Measurements from ENCODE around the gene KCNJ12.
"Not testable (repeated sequence)": the region's sequence is repeated elsewhere in the genome, so short reads cannot be mapped to it uniquely, and the experiment has no call there.

DNA sequence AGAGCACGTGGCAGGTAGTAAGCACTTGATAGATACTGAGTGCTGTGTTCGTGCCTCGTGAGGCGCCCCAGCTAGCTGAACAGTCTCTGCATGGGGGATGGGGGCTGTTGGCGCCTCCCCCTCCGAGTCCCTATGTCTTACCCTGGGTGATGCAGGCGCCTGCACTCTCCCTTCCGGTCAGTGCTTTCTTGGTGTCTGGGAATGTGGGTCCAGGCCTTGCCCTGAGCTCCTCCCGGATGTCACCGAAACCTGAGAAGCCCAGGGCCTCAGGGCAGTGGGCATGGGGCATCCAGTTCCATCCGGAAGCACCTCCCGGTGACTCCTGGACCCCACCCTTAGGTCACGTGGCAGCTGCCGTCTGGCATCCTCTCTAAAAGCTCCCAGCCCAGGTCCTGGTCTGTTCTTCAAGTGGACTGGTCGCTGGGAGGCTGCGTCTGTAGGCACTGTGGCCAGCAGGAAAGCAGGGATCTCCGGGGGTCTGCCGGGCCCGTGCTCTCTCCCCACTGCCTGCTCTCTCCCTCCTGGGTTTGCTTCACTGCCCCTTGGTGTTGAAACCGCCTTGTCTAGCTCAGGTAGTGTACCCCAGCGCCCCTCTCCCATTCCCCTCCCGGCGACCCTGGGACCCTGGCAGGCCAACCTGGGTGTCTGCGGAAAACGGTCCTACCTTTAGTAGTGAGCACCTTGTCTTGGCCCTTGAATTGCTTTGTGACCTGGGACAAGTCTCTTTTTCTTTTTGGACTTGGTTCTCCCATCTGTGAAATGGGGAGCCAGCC lies 34.9 kb downstream of the KCNJ12 start:
- not testable (repeated sequence) for TF ChIP-seq POLR2A (IDR thresholded peaks at IDR 0.05; ENCODE audit: borderline replicate concordance, extremely low read depth, insufficient read depth, insufficient read length); EZH2phosphoT487 (IDR thresholded peaks at IDR 0.05; ENCODE audit: borderline replicate concordance); YY1 (IDR thresholded peaks at IDR 0.05; ENCODE audit: extremely low read depth, insufficient replicate concordance, low read depth, low read length); EZH2 (IDR thresholded peaks at IDR 0.05); MAX (IDR thresholded peaks at IDR 0.05); POLR2AphosphoS5 (IDR thresholded peaks at IDR 0.05; ENCODE audit: low read depth, low read length)
- TF ChIP-seq, protein P1, sequence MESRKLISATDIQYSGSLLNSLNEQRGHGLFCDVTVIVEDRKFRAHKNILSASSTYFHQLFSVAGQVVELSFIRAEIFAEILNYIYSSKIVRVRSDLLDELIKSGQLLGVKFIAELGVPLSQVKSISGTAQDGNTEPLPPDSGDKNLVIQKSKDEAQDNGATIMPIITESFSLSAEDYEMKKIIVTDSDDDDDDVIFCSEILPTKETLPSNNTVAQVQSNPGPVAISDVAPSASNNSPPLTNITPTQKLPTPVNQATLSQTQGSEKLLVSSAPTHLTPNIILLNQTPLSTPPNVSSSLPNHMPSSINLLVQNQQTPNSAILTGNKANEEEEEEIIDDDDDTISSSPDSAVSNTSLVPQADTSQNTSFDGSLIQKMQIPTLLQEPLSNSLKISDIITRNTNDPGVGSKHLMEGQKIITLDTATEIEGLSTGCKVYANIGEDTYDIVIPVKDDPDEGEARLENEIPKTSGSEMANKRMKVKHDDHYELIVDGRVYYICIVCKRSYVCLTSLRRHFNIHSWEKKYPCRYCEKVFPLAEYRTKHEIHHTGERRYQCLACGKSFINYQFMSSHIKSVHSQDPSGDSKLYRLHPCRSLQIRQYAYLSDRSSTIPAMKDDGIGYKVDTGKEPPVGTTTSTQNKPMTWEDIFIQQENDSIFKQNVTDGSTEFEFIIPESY (IDR thresholded peaks at IDR 0.05; ENCODE audit: extremely low read depth, insufficient replicate concordance, low read length), result not testable (repeated sequence)
- TF ChIP-seq, protein P2, sequence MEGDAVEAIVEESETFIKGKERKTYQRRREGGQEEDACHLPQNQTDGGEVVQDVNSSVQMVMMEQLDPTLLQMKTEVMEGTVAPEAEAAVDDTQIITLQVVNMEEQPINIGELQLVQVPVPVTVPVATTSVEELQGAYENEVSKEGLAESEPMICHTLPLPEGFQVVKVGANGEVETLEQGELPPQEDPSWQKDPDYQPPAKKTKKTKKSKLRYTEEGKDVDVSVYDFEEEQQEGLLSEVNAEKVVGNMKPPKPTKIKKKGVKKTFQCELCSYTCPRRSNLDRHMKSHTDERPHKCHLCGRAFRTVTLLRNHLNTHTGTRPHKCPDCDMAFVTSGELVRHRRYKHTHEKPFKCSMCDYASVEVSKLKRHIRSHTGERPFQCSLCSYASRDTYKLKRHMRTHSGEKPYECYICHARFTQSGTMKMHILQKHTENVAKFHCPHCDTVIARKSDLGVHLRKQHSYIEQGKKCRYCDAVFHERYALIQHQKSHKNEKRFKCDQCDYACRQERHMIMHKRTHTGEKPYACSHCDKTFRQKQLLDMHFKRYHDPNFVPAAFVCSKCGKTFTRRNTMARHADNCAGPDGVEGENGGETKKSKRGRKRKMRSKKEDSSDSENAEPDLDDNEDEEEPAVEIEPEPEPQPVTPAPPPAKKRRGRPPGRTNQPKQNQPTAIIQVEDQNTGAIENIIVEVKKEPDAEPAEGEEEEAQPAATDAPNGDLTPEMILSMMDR (IDR thresholded peaks at IDR 0.05 in 2 of 3, conservative IDR thresholded peaks at IDR 0.05 in 1 of 3; ENCODE audit: borderline replicate concordance in 1 of 3, insufficient read depth in 1 of 3, low read depth in 2 of 3, low read length in 2 of 3), result not testable (repeated sequence)

All from HCT116 (cell line).